Measurements from ENCODE around the gene TSPAN15. TPM values are rescaled to one million over a fixed set of nuclear protein-coding genes. Genes with fewer than 3 reads are reported as not detected.

The TSPAN15 gene
- total RNA-seq, 6 donors from 2014 or later, result 19.9 to 69.5 (median 63.0) TPM

GRCh38 chr10:69465457-69466157, 14.3 kb downstream of the TSPAN15 start:
- H3K27me3 ChIP-seq, result no peaks in the 10 kb centered on the region
- no peaks in the 10 kb centered on the region for H3K36me3 ChIP-seq
- H3K4me1 ChIP-seq, result peaks cover 62 to 73% (median 71%) of the 10 kb centered on the region in 4 donors
- no peaks in the 10 kb centered on the region for H3K9me3 ChIP-seq
- 70 to 75% methylated on average over 9 of the region's 9 CpGs for WGBS, 2 donors
- H3K27ac ChIP-seq, result peak overlapping the region; percentile 67 to 83 (median 73)
- TF ChIP-seq POLR2AphosphoS5 (IDR thresholded peaks at IDR 0.05) (no peak), EP300 (IDR thresholded peaks at IDR 0.05) (no peak), POLR2A (IDR thresholded peaks at IDR 0.05) (no peak), CTCF (IDR thresholded peaks at IDR 0.05) (no peak)
- DNase-seq (no peak), ATAC-seq (ENCODE audit: low FRiP score in 2 of 2) (no peak)
- H3K4me3 ChIP-seq, result no peak overlapping the region

DNA sequence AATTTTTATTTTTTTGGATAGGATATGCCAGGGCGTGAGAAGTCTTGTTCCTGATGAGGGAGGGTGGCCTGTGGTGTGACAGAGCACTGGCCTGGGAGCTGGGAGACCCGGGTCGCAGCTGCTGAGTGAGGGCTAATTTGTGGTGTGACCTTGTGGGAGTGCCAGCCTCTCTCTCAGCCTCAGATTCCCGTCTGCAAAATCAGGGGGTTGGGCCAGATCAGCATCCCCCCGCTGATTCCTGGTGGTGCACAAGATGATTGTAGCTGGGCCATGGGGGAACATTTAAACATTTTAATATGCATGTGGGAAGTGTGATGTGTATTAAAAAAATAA, 14.9 kb downstream of the TSPAN15 start:
- 51 to 53% methylated on average over 5 of the region's 5 CpGs for WGBS, 2 donors
- TF ChIP-seq EP300 (IDR thresholded peaks at IDR 0.05), result no peak
- no peak for TF ChIP-seq POLR2AphosphoS5 (IDR thresholded peaks at IDR 0.05)
- no peak for TF ChIP-seq POLR2A (IDR thresholded peaks at IDR 0.05)
- no peak for TF ChIP-seq CTCF (IDR thresholded peaks at IDR 0.05)
- DNase-seq (no peak), ATAC-seq (ENCODE audit: low FRiP score in 2 of 2) (no peak)
- no peak overlapping the region for H3K4me3 ChIP-seq
- H3K27ac ChIP-seq, result peak overlapping the region in 3 of 4 donors; percentile 67 to 83 (median 75)
- H3K9me3 ChIP-seq, result no peaks in the 10 kb centered on the region
- peaks cover 57 to 69% (median 65%) of the 10 kb centered on the region in 4 donors for H3K4me1 ChIP-seq
- H3K27me3 ChIP-seq, result no peaks in the 10 kb centered on the region
- no peaks in the 10 kb centered on the region for H3K36me3 ChIP-seq

- Histone ChIP-seq H3K4me3 (no peak overlapping the region), H3K9me3 (no peaks in the 10 kb centered on the region), H3K4me1 (peaks cover 52 to 63% (median 60%) of the 10 kb centered on the region in 4 donors), H3K27ac (peak overlapping the region in 3 of 4 donors; percentile 67 to 83 (median 77)), H3K27me3 (no peaks in the 10 kb centered on the region), H3K36me3 (no peaks in the 10 kb centered on the region)
- 76 to 81% methylated on average over 10 of the region's 10 CpGs for WGBS, 2 donors
- ATAC-seq (ENCODE audit: low FRiP score in 2 of 2) (no peak), DNase-seq (no peak)
- TF ChIP-seq CTCF (IDR thresholded peaks at IDR 0.05) (no peak), POLR2A (IDR thresholded peaks at IDR 0.05) (no peak), POLR2AphosphoS5 (IDR thresholded peaks at IDR 0.05) (no peak), EP300 (IDR thresholded peaks at IDR 0.05) (no peak)
Observed at GRCh38 chr10:69466689-69467088, 15.4 kb downstream of the TSPAN15 start.

- WGBS, 2 donors, result 46 to 48% methylated on average over 12 to 13 of the region's 13 CpGs
- ATAC-seq (ENCODE audit: low FRiP score in 2 of 2) (no peak), DNase-seq (no peak)
- no peak overlapping the region for H3K4me3 ChIP-seq
- no peaks in the 10 kb centered on the region for H3K27me3 ChIP-seq
- no peaks in the 10 kb centered on the region for H3K9me3 ChIP-seq
- peak overlapping the region; percentile 67 to 83 (median 74) for H3K27ac ChIP-seq
- no peak for TF ChIP-seq CTCF (IDR thresholded peaks at IDR 0.05)
- TF ChIP-seq POLR2AphosphoS5 (IDR thresholded peaks at IDR 0.05), result no peak
- no peak for TF ChIP-seq EP300 (IDR thresholded peaks at IDR 0.05)
- no peak for TF ChIP-seq POLR2A (IDR thresholded peaks at IDR 0.05)
- H3K36me3 ChIP-seq, result no peaks in the 10 kb centered on the region
- peaks cover 53 to 71% (median 63%) of the 10 kb centered on the region in 4 donors for H3K4me1 ChIP-seq
Observed at GRCh38 chr10:69467928-69468750, 16.9 kb downstream of the TSPAN15 start.
